ENCODE measurements around the gene MYO7A.

MYO7A gene

DNA sequence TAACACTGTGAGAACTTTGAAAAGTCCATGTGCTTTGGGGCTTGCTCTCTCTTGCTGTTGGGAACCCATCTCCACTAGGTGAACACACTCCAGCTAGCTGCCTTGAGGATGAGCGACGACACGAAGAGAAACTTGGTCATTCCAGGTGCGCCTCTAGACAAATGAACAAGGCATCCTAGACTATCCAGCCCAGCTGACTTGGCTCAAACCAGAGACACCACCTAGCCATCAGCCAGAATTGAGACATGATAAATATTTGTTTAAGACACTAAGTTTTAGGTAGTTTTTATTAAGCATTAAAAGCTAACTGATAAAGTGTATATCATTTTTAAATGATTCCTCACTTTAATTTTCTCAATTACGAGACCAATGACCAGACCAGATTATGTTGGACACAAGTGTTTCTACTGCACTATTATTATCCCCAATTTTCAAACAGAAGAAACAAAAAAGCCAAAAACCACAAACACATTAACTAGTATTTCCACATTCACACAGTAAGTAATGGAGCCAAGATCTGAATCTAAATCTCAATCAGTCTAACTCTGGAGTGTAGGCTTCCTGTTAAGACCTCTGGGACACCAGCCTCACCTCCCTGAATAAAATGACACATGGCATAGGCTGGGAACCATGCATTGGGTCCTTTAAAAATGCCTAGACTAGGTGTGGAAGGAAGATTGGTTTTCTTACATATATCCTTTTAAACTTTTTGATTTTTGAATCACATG is 103.0 kb downstream of the MYO7A start:
- no peak for DNase-seq

DNA sequence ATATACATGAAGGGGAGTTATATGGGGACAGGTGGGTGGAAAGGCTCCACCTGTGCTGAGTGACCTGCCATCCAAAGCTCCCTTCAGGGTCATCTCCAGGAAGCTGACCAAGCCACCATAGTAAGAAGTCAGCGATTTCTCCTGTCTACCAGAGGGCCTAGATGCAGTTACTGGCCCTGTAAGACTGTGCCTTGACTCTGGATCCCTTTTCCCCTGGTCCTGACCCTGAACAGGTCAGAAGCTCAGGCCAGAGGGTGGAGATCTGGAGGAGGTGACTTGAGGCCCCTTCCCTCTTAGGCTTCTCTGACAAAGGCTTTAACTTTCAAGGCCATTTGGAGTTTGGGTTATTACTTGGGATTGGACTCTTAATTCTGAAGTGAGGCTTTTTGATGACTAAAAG is 103.8 kb downstream of the MYO7A start:
- no peak for DNase-seq

DNA sequence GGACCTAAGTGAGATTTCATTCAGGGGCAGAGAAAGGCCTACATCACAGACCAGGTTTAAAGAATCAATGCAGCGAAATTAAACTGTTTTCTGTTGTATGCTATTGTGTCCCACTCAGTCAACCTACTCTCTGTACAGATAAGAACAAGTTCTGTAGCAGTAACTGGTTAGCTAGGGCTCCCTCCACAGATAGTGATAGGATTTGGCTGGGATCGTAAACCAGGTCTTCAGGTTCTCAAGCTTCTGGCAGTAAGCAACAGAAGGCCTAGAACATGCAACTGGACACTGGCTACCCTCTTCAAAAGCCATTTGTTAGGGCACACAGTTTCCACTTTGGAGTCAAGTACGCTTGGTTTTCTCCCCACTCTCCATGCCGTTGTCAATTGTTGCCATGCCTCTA is 104.2 kb downstream of the MYO7A start:
- DNase-seq: no peak

DNA sequence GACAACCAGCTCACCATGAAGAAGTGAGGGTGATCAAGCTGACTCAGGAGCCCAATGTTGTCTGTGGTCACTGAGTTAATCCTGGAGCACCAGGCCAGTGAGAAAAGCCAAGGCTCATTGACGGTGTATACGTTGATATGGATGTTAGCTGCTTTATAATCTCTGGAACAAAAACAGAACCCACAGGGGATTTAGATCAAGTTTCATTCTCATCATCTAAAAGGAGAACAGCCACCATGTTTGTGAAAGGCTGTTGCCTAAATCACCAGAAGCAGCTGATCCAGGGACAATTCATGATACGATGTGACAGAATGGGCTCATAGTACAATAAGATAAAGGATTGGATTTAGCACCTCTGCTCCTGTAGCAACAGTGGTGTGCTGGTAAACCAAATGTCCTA is 105.0 kb downstream of the MYO7A start:
- no peak for DNase-seq

DNA sequence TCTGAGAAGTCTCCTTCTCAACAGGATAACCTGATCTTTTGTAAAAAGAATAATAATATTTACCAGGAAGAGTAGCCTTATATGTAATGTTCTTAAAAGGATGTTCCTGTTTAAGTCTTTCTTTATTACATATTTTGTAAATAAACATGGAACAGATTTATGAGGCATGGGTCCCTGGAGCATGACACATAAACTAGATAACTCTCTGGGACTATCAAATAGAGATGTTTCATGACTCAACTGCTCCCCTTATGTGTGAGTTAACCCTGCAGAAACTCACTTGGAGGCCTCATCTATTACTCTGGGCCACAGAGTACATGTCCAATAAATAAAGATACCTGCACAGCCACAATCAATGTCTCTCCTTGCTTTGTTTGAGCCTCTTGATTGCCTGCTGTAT is 108.9 kb downstream of the MYO7A start:
- DNase-seq: no peak

DNA sequence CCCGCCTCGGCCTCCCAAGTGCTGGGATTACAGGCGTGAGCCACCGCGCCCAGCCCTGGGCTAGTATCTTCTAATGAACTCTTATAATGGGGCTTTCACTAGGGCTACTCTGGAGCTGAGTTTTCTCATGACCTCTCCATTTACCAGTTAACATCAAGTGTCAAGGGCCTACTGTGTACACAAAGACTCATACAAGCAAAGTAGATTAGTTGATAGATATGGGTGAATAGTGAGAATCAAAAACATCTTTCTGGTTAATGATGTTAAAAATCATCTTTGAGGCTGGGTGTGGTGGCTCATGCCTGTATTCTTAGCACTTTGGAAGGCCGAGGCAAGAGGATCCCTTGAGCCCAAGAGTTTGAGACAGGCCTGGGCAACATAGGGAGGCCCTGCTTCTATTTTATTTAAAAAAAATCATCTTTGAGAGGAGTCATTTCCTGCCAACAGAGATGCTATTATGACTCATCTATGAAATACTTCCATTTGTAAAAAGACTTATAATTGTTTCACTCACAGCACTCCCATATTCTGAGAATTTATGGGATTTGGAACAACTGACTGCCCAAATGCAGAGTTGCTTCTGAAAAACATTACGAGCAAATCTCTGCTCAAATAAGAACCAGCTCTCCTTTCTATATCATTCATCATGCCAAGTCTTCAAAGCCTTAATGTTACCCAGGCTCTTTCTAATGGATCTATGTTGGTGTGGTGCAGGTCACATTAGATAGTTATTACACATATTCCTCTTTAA is 116.4 kb downstream of the MYO7A start:
- DNase-seq: no peak

DNA sequence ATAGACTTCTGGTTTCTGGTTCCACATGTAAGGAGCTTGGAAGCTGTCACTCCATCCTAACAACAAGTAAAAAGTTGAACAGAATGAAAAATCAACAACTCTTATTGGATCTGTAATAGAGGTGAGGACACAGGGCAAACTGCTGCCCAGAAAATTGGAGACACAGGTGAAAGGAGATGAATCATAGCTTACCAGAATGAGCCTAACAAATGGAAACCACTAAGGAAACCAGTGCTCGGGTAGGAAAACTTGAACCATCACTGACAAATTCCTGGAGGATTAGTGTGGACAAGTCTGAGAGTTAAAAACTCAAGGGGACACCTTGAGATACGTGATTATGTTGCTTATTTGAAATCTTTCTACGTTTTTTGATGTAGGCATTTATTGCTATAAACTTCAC is 121.4 kb downstream of the MYO7A start:
- no peak for DNase-seq

DNA sequence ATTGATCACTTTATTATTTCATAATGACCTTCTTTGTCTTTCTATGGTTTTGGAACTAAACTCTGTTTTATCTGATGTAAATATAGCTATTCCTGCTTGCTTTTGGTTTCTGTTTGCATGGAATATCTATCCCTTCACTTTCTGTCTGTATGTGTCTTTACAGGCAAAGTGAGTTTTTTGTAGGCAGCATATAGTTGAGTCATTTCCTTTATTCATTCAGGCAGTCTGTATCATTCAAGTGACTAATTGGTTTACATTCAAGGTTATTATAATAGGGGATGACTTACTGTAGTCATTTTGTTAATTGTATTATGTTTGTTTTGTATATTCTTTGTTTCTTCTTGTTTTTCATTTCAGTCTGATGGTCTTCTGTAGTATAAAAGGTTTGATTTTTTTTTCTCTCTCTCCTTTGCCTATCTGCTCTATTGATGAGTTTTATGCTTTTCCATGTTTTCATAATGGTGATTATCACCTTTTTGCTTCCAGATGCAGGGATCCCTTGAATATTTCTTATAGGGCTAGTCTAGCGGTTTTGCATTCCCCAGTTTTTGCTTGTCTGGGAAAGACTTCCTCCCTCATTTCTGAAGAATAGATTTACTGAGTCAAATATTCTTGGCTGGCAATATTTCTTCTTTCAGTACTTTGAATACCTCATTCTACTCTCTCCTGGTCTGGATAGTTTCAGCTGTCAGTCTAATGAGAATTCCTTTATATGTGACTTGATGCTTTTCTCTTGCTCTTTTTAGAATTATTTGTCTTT is 123.0 kb downstream of the MYO7A start:
- no peak for DNase-seq

DNA sequence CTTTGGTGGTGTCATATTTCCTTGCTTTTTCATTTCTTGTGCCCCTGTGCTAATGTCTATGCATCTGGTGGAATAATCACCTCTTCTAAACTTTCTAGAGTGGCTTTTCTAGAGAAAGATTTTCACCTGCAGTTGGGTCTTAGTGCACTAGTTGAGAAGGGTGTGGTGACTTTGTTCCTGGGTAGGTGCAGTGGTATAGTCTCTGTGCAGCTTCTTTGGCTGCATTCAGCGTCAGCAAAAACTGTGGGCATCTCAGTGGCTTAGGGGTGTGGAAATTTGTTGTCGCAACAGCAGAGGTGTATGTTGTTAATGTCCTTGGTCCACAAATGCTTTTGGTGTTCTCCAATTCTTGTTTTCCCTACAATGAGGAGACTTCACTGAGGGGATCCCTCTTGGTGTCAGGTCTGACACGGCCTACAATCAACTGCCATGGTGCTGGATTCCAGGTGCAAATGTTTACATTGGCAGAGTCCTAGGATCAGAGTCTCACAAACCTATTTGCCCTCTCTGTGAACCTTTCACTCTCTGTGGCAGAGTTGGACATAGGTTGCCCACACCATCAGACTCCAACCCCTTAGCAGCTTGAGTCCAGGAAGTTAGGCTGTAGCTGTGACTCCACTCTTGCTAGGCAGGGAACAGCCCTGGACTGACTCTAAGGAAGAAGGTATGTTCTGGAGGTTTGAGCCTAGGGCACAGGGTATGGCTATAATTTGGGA is 124.7 kb downstream of the MYO7A start:
- DNase-seq: no peak

DNA sequence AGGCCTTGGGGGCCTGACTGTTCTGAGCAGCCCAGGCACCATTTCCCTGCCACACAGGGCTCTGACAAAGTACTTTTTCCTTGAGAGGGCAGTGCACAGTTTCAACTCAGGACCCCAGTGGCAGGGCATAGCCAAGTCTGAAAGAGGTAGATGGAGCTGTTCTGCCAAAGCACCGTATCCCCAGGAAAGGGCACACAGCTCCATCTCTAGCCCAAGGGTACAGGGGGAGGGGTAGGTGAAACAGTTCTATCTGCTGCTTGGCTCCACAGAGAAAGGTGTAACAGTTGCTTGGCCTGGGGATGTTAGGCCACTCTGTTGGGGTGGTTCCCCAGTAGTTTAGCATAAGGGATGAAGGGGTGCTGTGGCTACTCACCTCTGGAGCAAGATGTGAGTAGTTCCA is 125.6 kb downstream of the MYO7A start:
- DNase-seq: no peak

DNA sequence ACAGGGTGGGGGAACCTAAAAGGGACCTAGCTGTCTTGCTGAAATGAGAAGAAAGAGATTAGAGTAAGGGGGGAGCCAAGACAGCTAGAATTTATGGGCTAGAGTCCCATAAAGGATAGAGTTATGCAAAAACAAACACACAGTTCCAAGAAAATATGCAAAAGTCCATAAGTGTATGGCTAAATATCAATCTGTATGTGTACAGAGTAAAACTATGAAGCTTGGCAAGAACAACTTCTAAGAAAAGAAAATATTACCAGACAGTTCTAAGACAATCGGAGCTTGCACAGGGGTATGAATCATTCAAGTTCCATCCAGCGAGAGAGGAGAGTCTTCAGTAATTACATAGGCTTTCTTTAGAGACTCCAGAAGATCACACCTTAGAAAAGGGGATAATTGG is 131.6 kb downstream of the MYO7A start:
- no peak for DNase-seq

DNA sequence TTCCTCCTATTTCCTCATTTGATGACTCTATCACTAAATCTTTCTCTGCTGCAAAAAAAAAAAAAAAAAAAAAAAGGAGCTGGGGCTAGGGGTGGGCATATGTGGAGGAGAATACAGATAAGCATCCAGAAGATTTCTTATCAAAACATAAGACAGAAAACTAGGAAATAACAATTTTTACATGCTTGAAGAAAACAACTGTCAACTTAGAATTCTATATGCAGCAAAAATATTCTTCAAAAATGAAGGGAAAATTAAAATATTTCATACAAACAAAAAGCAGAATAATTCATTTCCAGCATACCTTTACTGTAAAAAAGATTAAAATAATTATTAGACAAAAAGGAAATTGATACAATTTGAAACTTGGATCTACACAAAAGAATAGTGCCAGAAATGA is 134.8 kb downstream of the MYO7A start:
- DNase-seq: no peak

Data from RPMI8226 (cell line).